Measurements from ENCODE around the gene ZNF865.
A peak's percentile ranks its signal among the peaks of the same experiment; 100 is the strongest.

Gene ZNF865

GRCh38 chr19:55643887-55644176 is 38.4 kb downstream of the ZNF865 start:
- no peak for DNase-seq (ENCODE audit: low spot score)
- in situ Hi-C loops (cut with MboI; ENCODE audit: low sequenced_read_pairs, unreplicated experiment) = no loop called here
- TF ChIP-seq CTCF (IDR thresholded peaks at IDR 0.05; ENCODE audit: borderline replicate concordance, control extremely low read depth, extremely low read depth, insufficient read depth, missing control alignments) = no peak

GRCh38 chr19:55644191-55644833 is 38.9 kb downstream of the ZNF865 start:
- in situ Hi-C loops (cut with MboI; ENCODE audit: low sequenced_read_pairs, unreplicated experiment) = no loop called here
- no peak for DNase-seq (ENCODE audit: low spot score)
- no peak for TF ChIP-seq CTCF (IDR thresholded peaks at IDR 0.05; ENCODE audit: borderline replicate concordance, control extremely low read depth, extremely low read depth, insufficient read depth, missing control alignments)

GRCh38 chr19:55644842-55645511 is 39.5 kb downstream of the ZNF865 start:
- no peak for TF ChIP-seq CTCF (IDR thresholded peaks at IDR 0.05; ENCODE audit: borderline replicate concordance, control extremely low read depth, extremely low read depth, insufficient read depth, missing control alignments)
- in situ Hi-C loops (cut with MboI; ENCODE audit: low sequenced_read_pairs, unreplicated experiment) = no loop called here

GRCh38 chr19:55645512-55645881 is 40.0 kb downstream of the ZNF865 start:
- TF ChIP-seq CTCF (IDR thresholded peaks at IDR 0.05; ENCODE audit: borderline replicate concordance, control extremely low read depth, extremely low read depth, insufficient read depth, missing control alignments) = no peak
- no peak for DNase-seq (ENCODE audit: low spot score)
- in situ Hi-C loops (cut with MboI; ENCODE audit: low sequenced_read_pairs, unreplicated experiment) = no loop called here

More at GRCh38 chr19:55644842-55645511, 39.5 kb downstream of the ZNF865 start:
- DNase-seq (ENCODE audit: low spot score) = no peak

- no peak for TF ChIP-seq CTCF (IDR thresholded peaks at IDR 0.05; ENCODE audit: borderline replicate concordance, control extremely low read depth, extremely low read depth, insufficient read depth, missing control alignments)
- no peak for DNase-seq (ENCODE audit: low spot score)
- in situ Hi-C loops (cut with MboI; ENCODE audit: low sequenced_read_pairs, unreplicated experiment) = no loop called here
Observed at GRCh38 chr19:55646889-55647731, 41.7 kb downstream of the ZNF865 start.

- in situ Hi-C loops (cut with MboI; ENCODE audit: low sequenced_read_pairs, unreplicated experiment) = no loop called here
- no peak for TF ChIP-seq CTCF (IDR thresholded peaks at IDR 0.05; ENCODE audit: borderline replicate concordance, control extremely low read depth, extremely low read depth, insufficient read depth, missing control alignments)
- DNase-seq (ENCODE audit: low spot score) = peak; percentile 70
Observed at GRCh38 chr19:55647732-55648584, 42.5 kb downstream of the ZNF865 start, which contains the start of gene CCDC106. Gene CCDC106 (plus strand): TSS chr19:55648212. CDS start chr19:55649047, 835 bp downstream.
